Measurements from ENCODE around the gene CBFA2T3. TPM values are rescaled to one million over a fixed set of nuclear protein-coding genes. Genes with fewer than 3 reads are reported as not detected.
A peak's percentile ranks its signal among the peaks of the same experiment; 100 is the strongest.

Gene CBFA2T3
- total and polyA plus RNA-seq, 7 experiments from 2014 or later, result 0.14 to 25.2 (median 0.38) TPM; not detected in 1

- H3K4me1 ChIP-seq (ENCODE audit: control insufficient read depth in 2 of 2, insufficient read depth in 2 of 2, low read length in 2 of 2), result no peaks in the 10 kb centered on the region
- no peak overlapping the region for H3K27ac Mint-ChIP-seq
- H3K27me3 ChIP-seq (ENCODE audit: control insufficient read depth in 2 of 2, insufficient read depth in 2 of 2, low read length in 2 of 2), result no peaks in the 10 kb centered on the region
- peaks cover 0 to 3% (median 0%) of the 10 kb centered on the region in 11 donors for H3K9me3 Mint-ChIP-seq
- H3K9me3 ChIP-seq (ENCODE audit: control insufficient read depth in 2 of 3, low read length in 3 of 3), result no peaks in the 10 kb centered on the region
- ATAC-seq, result no peak
- no peak overlapping the region for H3K4me3 Mint-ChIP-seq
- POLR2A ChIA-PET, result no interaction called here
- intact Hi-C loops (cut with micrococcal nuclease), result no loop called here
- H3K36me3 Mint-ChIP-seq, result no peaks in the 10 kb centered on the region
- H3K27me3 Mint-ChIP-seq, result peaks cover 0 to 10% (median 0%) of the 10 kb centered on the region in 5 donors
- CTCF ChIA-PET, result no interaction called here
- no peak overlapping the region for H3K4me3 ChIP-seq (ENCODE audit: low read length)
- peaks cover 0 to 12% (median 3%) of the 10 kb centered on the region in 7 donors for H3K4me1 Mint-ChIP-seq
- H3K27ac ChIP-seq (ENCODE audit: low read depth, low read length), result no peak overlapping the region
- DNase-seq, result no peak
- H3K36me3 ChIP-seq (ENCODE audit: control insufficient read depth in 2 of 3, insufficient read depth in 3 of 3, low read length in 3 of 3), result no peaks in the 10 kb centered on the region
These were observed 7.0 kb upstream of the CBFA2T3 start for GRCh38 chr16:88983771-88984687.

GRCh38 chr16:88983165-88983564 is 6.2 kb upstream of the CBFA2T3 start:
- no peak overlapping the region for H3K27ac Mint-ChIP-seq
- intact Hi-C loops (cut with micrococcal nuclease), result no loop called here
- Histone ChIP-seq H3K9me3 (ENCODE audit: control insufficient read depth in 2 of 3, low read length in 3 of 3) (no peaks in the 10 kb centered on the region), H3K4me3 (ENCODE audit: low read length) (no peak overlapping the region), H3K4me1 (ENCODE audit: control insufficient read depth in 2 of 2, insufficient read depth in 2 of 2, low read length in 2 of 2) (peaks cover 0 to 4% of the 10 kb centered on the region in 2 donors), H3K27ac (ENCODE audit: low read depth, low read length) (no peak overlapping the region), H3K36me3 (ENCODE audit: control insufficient read depth in 2 of 3, insufficient read depth in 3 of 3, low read length in 3 of 3) (no peaks in the 10 kb centered on the region), H3K27me3 (ENCODE audit: control insufficient read depth in 2 of 2, insufficient read depth in 2 of 2, low read length in 2 of 2) (peaks cover 0 to 1% of the 10 kb centered on the region in 2 donors)
- peaks cover 0 to 12% (median 3%) of the 10 kb centered on the region in 7 donors for H3K4me1 Mint-ChIP-seq
- H3K9me3 Mint-ChIP-seq, result peaks cover 0 to 3% (median 0%) of the 10 kb centered on the region in 11 donors
- ChIA-PET CTCF (no interaction called here), POLR2A (no interaction called here)
- DNase-seq (no peak), ATAC-seq (no peak)
- no peaks in the 10 kb centered on the region for H3K36me3 Mint-ChIP-seq
- peaks cover 0 to 10% (median 0%) of the 10 kb centered on the region in 5 donors for H3K27me3 Mint-ChIP-seq
- no peak overlapping the region for H3K4me3 Mint-ChIP-seq

- Mint-ChIP-seq H3K27me3 (peaks cover under 1 to 10% (median 1%) of the 10 kb centered on the region in 5 donors), H3K4me1 (peaks cover 0 to 7% (median 0%) of the 10 kb centered on the region in 7 donors), H3K36me3 (no peaks in the 10 kb centered on the region), H3K9me3 (peaks cover 0 to 3% (median 0%) of the 10 kb centered on the region in 11 donors), H3K27ac (no peak overlapping the region), H3K4me3 (no peak overlapping the region)
- no peaks in the 10 kb centered on the region for H3K36me3 ChIP-seq (ENCODE audit: control insufficient read depth in 2 of 3, insufficient read depth in 3 of 3, low read length in 3 of 3)
- no peaks in the 10 kb centered on the region for H3K9me3 ChIP-seq (ENCODE audit: control insufficient read depth in 2 of 3, low read length in 3 of 3)
- no peak for ATAC-seq
- H3K27ac ChIP-seq (ENCODE audit: low read depth, low read length), result no peak overlapping the region
- H3K27me3 ChIP-seq (ENCODE audit: control insufficient read depth in 2 of 2, insufficient read depth in 2 of 2, low read length in 2 of 2), result peaks cover 0 to 6% of the 10 kb centered on the region in 2 donors
- ChIA-PET CTCF (no interaction called here), POLR2A (no interaction called here)
- peaks cover 0 to 4% of the 10 kb centered on the region in 2 donors for H3K4me1 ChIP-seq (ENCODE audit: control insufficient read depth in 2 of 2, insufficient read depth in 2 of 2, low read length in 2 of 2)
- intact Hi-C loops (cut with micrococcal nuclease), result no loop called here
- no peak overlapping the region for H3K4me3 ChIP-seq (ENCODE audit: low read length)
- DNase-seq, result no peak
These were observed 5.5 kb upstream of the CBFA2T3 start for GRCh38 chr16:88982286-88983084.

GRCh38 chr16:88979353-88980015 is 2.5 kb upstream of the CBFA2T3 start:
- no peak for ATAC-seq
- intact Hi-C loops (cut with micrococcal nuclease), result no loop called here
- DNase-seq, result no peak
- no peak overlapping the region for H3K27ac Mint-ChIP-seq
- CTCF ChIA-PET, result no interaction called here
- Histone ChIP-seq H3K4me3 (ENCODE audit: low read length) (no peak overlapping the region), H3K4me1 (ENCODE audit: control insufficient read depth in 2 of 2, insufficient read depth in 2 of 2, low read length in 2 of 2) (peaks cover 0 to 4% of the 10 kb centered on the region in 2 donors), H3K27ac (ENCODE audit: low read depth, low read length) (no peak overlapping the region), H3K27me3 (ENCODE audit: control insufficient read depth in 2 of 2, insufficient read depth in 2 of 2, low read length in 2 of 2) (peaks cover 0 to 6% of the 10 kb centered on the region in 2 donors), H3K36me3 (ENCODE audit: control insufficient read depth in 2 of 3, insufficient read depth in 3 of 3, low read length in 3 of 3) (no peaks in the 10 kb centered on the region), H3K9me3 (ENCODE audit: control insufficient read depth in 2 of 3, low read length in 3 of 3) (no peaks in the 10 kb centered on the region)
- POLR2A ChIA-PET, result no interaction called here
- H3K27me3 Mint-ChIP-seq, result peaks cover 10 to 25% (median 13%) of the 10 kb centered on the region in 5 donors
- peaks cover 0 to 12% (median 0%) of the 10 kb centered on the region in 7 donors for H3K4me1 Mint-ChIP-seq
- no peak overlapping the region for H3K4me3 Mint-ChIP-seq
- peaks cover 0 to 3% (median 0%) of the 10 kb centered on the region in 11 donors for H3K9me3 Mint-ChIP-seq
- H3K36me3 Mint-ChIP-seq, result no peaks in the 10 kb centered on the region

- Histone ChIP-seq H3K4me1 (ENCODE audit: control insufficient read depth in 2 of 2, insufficient read depth in 2 of 2, low read length in 2 of 2) (peaks cover 0 to 4% of the 10 kb centered on the region in 2 donors), H3K9me3 (ENCODE audit: control insufficient read depth in 2 of 3, low read length in 3 of 3) (no peaks in the 10 kb centered on the region), H3K27me3 (ENCODE audit: control insufficient read depth in 2 of 2, insufficient read depth in 2 of 2, low read length in 2 of 2) (peaks cover 0 to 6% of the 10 kb centered on the region in 2 donors), H3K36me3 (ENCODE audit: control insufficient read depth in 2 of 3, insufficient read depth in 3 of 3, low read length in 3 of 3) (no peaks in the 10 kb centered on the region), H3K4me3 (ENCODE audit: low read length) (no peak overlapping the region), H3K27ac (ENCODE audit: low read depth, low read length) (no peak overlapping the region)
- intact Hi-C loops (cut with micrococcal nuclease), result no loop called here
- Mint-ChIP-seq H3K4me1 (peaks cover 0 to 16% (median 0%) of the 10 kb centered on the region in 7 donors), H3K4me3 (no peak overlapping the region), H3K27ac (no peak overlapping the region), H3K9me3 (peaks cover 0 to 3% (median 0%) of the 10 kb centered on the region in 11 donors), H3K27me3 (peaks cover 10 to 32% (median 20%) of the 10 kb centered on the region in 5 donors), H3K36me3 (no peaks in the 10 kb centered on the region)
- DNase-seq, result no peak
- ChIA-PET CTCF (no interaction called here), POLR2A (no interaction called here)
- peak; percentile 50 for ATAC-seq
These were observed 1.8 kb upstream of the CBFA2T3 start for GRCh38 chr16:88978608-88979346.
